GM21786 (cell line): ENCODE data around the gene LDHD.

Experiments
- ATAC-seq: cut with Tn5 transposase; IDR thresholded peaks from one replicate; pipeline ENCODE4 v1.9.1; 2021; ENCODE audit not compliant: unreplicated experiment

LDHD gene

DNA sequence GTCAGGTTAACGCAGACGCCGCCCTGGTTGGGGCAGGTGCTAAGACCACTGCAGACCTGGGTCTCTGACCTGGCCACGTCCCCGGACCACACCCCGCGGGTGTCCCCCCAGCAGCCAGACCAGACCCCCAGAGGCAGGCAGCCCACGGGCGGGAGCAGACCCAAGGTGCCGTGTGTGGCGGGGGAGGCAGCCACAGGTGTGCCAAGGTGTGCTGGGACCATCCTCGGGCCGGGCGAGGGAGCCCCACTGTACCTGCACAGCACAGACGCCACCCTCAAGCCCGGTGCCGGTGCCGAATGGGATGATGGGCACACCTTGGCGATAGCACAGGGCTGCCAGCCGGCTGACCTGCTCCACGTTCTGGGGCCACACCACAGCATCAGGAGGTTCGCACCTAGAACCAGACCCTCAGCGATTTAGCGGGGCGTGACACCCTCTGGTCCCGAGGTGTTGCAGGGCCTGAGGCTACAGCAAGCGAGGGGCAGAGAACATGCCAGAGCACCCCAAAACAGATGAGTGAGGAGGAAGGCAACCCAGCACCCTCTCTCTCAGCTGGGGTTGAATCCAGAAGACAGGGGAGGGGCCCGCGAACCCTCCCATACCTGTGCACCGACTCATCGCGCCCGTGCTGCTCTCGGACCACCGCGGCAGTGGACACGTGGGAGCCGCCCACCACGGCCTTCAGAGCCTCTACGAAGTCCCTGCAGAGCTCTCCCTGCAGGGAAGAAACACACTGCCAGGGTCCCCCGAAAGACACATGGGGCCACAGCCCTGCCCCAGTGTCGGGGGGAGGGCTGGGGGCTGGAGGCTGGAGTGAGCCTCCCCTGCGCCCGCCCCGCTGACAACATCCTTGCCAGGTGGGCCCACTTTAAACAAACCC, 1.4 kb downstream of the LDHD start:
- no peak for ATAC-seq

GRCh38 chr16:75114179-75114945, 2.2 kb downstream of the LDHD start:
- no peak for ATAC-seq

DNA sequence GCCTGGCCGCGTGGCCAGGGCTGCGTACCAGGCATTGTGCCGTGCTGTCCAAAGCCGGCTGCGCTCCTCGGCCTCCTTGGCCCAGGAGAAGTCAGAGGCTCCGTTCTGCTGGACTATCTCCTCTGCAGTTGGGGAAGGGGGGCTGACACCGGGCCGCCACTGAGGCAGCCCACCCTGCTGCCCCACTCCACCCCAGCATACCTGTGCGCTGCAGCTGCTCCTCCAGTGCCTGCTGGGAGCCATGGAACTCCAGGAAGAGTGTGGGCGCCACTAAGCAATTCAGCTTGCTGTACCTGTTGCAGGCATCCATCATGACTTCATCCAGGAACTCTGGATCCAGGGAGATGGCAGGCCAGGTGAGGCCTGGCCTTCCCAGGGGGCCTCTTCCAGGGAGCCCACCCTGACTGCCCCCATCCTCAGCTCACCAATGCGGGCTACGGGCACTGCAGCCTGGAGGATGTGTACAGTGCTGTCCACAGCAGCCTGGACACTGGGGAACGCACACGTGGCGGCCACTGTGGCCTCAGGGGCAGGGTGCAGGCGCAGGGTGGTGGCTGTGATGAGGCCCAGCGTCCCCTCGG, 2.9 kb downstream of the LDHD start:
- no peak for ATAC-seq

- ATAC-seq: no peak
Observed at GRCh38 chr16:75112734-75113491, 3.7 kb downstream of the LDHD start.

- ATAC-seq: no peak
Observed at GRCh38 chr16:75111961-75112733, 4.4 kb downstream of the LDHD start.

DNA sequence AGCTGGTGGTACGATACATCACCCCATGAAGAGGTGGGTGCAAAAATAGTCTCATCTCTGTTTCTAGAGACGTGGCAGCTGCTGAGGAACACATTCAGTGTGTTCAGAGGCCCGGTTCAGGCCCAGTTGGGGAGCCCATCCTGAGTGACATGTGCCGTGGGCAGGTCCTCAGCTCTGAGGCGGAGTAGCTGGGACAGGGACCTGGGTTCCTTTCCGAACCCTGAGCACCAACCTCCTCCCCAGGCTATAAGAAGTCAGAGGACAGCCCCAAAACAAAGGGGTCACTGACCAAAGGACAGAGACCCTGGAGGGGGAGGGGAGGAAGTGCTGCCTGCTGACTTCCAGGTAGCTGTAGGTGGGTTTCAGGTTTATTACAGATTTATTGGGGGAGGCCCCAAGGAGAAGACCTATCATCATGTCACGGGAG, 5.1 kb downstream of the LDHD start:
- no peak for ATAC-seq

DNA sequence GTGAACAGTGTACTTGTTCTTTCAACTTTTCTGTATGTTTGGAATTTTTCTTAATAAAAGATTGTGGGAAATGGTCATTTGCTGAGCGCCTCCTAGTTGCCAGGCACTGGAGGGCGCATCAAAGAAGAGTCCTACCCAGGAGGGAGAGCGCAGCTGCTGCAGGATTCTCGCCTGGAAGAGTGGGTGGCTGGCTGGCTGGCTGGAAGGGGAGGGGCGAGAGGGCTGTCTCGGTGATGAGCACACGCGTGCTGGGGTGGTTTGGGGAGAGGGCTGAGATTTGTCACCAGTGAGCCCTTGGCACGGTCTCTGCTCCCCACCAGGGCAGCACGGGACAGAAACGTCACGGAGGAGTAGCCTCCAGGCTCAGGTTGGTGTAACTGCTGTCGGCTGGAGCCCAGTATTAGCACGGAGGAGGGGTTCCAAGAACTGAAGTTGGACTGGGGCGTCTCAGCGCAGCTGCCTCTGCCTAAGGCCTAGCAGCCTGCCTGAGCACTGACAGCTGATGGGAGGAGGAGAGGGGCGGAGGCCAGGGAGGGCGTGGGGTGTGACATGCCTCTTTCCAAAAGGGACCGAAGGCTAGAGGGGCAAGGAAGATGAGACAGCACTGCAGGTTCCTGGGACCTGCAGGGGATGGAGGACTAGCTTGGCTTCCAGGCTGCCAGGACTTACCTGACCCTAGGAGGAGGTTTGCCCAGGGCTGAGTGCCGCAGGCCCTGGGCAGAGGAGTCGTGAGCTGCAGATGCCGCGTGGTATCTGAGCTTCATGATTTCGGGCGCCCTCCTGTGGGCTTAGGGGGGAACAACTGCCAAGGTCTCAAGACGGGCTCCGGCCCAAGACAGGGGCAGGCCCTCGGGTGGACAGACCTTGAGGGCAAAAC, 5.7 kb downstream of the LDHD start:
- peak; percentile 58 for ATAC-seq

GRCh38 chr16:75109732-75110243, 6.8 kb downstream of the LDHD start:
- ATAC-seq: no peak

GRCh38 chr16:75108792-75109731, 7.5 kb downstream of the LDHD start:
- ATAC-seq: peak; percentile 40

DNA sequence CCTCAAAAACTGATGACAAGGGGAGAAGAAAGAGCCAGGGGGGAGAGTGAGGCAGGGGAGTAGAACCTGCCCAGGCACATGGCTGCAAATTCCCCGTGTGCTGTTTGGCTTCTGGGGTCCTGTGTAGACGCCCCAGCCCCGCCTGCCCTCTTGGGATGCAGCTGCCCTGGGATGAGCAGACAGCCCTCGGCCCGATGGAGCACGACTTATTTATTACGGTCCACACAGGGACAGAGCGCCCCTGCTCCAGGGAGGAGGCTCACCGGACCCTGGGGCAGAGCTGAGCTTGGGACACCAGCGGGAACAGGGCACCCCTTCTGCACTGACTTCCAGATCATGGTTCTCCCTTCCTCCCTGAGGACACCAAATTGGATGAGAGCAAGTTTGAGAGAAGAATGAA, 9.1 kb downstream of the LDHD start:
- ATAC-seq: no peak

GRCh38 chr16:75106351-75107274, 10.0 kb downstream of the LDHD start:
- no peak for ATAC-seq

DNA sequence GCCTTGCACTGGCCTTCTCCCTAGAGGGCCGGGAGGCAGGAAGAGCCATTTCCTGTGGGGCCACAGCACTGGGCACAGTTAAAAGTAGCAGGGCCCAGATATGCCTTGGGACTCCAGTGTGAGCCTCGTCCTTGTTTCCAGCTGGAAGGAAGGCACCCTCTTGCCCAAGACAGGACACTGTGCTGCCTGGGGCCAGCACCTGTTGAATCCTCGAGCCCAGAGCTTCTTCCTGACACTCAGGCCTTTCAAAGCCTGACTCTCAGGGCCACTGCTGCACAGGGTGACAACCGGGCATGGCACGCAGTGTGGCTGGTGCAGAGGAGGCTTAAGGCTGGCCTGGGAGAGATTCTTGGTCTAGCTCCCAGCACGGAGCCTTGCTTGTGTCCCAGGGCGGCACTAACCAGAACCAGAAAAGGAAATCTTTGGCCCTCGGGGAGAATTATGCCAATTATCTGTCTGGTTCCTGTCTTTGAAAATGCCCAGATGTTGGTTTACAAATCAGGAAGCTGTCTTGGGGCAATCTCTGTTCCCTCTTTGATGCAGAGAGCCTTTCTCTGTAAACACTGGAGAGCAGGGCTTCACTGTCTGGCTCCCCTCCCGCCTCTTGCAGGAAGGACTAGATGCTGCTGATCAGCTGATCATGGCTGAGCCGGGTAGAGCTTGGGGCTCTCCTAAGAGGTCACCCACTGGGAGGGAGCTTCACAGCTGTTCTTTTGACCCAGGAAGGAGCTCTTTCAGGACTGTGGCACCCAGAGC, 11.1 kb downstream of the LDHD start:
- ATAC-seq: no peak

- ATAC-seq: no peak
Observed at GRCh38 chr16:75104836-75105235, 11.7 kb downstream of the LDHD start.

DNA sequence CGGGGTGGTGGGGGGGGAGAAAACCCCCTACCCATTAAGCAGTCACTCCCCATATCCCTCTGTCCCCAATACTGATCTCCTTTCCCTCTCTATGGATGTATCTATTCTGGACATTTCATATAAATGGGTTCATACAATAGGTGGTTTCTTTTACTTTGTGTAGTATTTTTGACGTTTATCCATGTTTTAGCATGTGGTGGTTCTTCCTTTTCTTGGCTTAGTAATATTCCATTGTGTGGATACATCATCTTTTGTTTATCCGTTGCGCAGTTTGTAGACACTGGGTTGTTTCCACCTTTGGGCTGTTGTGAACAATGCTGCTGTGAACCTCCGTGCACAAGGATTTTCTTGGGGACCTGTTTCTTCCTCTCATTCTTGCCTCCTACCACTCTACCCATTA, 12.6 kb downstream of the LDHD start:
- no peak for ATAC-seq

DNA sequence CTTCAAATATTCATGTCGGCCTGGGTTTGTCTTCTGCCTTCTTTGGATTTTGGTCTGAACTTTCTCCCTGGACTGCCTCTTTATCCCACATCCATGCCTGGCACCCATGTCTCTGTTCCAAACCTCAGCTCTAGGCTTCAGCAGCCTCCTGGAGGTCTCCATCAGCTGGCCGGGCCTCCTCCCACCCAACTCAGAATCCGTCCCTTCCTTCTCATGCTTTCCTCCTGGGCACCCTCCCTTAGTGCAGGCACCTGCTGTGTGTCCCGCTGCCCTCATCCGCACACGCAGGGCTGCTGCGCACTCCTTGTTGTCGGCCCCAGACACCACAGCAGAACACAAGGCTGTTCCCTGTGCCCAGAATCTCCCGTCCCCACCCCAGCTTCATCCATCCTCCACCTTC, 14.0 kb downstream of the LDHD start:
- no peak for ATAC-seq

DNA sequence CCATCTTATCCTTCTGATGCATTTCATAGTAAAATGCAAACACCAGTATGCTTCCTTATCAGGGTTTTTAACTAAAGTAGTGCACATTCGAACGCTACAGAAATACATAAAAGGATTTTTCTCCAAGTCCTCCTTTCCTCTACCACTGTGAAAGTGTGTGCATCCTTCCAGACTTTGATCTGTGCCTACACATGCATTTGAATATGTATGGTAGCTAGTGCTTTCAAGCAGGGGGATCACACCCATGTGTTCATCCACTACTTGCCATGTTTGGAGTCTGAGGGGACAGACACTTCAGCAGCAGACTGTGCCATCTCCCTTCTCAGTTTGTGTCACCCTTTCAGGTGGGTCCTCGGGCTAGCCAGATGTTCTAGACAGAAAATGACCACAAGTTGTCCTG, 14.9 kb downstream of the LDHD start:
- no peak for ATAC-seq
